Measurements from ENCODE around the gene FIGNL1.

Gene FIGNL1

DNA sequence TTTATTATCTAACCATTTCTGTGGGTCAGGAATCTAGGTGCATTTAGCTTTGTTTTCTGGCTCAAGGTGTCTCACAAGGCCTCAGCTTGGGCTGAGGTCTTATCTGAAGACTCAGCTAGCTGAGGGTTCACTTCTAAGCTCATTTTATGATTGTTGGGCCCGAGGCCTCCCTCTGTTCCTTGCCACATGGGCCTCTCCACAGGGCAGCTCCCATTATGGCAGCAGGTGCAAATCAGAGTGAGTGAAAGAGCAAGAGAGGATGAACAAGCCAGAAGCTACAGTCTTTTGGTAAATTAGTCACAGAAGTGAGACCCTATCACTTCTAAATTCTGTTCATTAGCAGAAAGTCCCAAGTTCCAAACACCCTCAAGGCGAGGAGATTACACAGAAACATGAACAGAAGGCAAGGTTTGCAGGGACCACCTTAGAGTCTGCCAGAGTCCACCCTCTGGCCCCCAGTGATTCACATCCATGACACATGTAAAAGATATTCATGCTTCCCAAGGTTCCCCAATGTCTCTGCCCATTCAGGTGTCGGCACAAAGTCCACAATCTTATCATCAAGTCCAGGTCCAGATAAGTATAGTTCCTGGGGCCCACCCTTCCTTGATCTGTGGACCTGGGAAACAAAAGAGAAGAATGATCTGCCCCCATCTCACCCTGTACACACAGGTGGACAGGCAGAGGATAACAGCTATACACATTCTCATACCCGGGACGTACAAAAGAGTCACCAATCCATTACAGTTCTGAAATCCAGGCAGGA, 23.7 kb downstream of the FIGNL1 start:
- no peak for DNase-seq

DNA sequence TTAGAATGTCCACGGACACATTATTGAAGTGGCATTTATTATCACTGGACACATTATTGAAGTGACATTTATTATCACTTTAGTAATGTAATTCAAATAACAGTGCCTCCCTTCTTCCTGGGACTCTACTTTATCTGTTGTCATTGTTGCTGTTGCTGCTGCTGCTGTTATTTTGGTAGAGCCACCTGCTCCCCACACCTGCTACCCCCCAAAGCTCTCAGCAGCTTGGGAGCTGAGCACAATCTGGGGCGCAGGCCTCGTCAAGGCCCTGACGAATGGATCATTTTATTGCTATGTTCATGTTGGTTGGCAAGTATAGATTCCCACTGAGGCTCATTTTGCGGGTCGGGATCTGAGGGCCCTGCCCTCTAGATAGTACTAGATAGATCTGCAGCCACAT, 24.8 kb downstream of the FIGNL1 start:
- no peak for DNase-seq

DNA sequence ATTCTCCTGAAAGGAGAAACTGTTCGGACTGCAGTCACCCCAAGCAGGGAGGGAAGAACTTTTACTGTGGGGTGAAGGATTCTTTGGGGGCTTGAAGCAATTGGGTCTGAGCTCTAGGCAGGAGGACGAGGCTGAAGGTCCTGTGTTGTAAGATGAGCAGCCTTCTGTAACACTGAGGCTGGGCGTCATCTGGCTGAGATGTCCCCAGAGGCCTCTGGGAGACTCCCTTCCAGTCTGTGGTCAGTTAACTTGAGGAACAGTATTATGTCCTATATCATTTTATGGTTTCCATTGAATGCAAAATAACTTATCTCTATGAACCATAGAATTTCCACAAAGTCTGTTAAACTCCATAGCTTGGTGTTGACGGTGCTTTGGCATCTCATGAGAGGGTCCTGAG, 26.3 kb downstream of the FIGNL1 start:
- DNase-seq, result no peak

DNA sequence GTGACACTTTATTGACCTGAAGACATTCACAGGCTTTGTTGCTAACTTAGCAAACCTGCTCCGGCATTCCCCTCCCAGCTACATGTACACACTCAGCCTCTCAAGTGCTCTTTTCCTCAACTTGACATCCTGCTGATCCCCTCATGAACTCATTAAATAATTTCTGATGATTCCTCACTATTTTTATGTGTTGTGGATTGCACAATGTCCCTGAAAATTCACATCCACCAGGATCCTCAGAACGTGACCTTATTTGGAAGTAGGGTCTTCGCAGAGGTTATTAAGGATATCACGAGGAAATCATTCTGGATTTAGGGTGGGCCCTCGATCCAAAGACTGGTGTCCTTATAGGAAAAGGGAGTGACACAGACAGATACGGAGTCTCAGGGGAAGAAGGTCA, 27.3 kb downstream of the FIGNL1 start:
- no peak for DNase-seq

DNA sequence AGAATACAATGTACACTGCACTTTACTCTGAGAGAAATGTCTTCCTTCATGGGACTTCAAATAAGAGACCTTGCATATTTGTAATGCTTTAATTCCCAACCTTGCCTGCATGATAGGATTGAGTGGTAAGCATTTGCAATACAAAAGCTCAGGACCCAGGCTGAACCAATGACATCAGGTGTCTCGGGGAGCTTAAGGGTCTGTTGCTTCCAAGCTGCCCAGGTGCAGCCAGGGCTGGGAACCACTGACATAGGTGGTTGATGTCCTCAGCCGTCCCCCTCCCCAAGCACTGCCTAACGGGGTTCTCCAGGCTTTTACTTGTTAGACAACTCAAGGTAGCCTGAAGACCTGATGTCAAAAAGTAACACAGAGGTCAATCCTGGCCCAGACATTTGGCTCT, 29.1 kb downstream of the FIGNL1 start:
- no peak for DNase-seq

DNA sequence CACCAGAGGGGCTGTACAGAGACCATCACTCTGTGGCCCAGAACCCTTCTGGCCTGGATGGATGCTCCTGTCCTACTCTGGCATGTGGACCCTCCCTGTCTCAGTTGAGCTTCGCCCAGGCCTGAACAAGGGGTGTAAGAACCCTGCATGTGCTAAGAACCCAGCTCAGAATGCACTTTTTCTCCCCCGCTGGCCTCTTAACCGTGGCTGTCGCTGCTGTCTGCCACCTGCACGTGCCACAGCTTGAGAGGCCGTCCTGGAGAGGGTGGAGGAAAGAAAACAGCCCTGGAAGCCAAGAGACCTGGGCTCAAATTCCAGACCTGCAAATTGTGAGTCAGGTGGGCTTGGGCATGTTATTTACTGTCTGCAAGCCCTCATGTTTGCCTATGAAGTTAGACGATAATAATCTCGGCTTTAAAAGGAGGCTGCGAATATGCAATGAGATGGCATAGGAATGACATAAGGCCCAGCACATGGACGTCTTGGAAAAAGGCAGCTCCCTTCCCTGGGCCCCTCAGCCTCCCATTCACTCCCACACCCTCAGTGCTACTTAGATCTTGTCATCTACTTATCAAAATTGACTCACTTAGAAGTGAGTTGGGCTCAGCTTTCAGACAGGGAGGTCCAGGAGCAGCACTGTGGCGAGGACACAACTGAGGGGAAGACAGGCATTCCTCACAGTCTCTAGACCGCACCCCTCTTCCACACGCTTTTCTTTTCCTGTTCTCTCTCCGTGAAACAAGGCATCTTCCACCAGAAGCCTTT, 31.4 kb downstream of the FIGNL1 start:
- DNase-seq, result no peak

DNA sequence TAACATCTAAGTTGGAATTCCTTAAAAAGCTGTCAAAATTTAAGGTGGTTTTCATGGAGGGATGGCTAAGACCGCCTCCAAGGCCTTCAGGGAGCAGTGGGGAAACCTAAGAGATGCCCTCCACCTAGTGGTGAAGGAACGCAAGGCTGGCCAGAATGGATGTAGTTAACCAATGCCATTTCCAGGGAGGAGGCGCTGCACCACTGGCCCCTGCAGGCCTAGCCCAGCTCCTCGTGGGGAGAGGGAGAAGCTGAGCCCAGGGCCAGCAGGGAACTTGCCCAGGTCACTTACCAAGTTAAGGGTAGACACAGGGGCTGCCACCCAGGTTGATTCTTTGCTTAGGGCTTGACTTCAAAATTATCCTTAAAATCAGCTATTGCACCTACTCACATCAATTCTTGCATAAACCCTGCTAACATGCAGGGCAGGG, 32.0 kb downstream of the FIGNL1 start:
- DNase-seq, result no peak

DNA sequence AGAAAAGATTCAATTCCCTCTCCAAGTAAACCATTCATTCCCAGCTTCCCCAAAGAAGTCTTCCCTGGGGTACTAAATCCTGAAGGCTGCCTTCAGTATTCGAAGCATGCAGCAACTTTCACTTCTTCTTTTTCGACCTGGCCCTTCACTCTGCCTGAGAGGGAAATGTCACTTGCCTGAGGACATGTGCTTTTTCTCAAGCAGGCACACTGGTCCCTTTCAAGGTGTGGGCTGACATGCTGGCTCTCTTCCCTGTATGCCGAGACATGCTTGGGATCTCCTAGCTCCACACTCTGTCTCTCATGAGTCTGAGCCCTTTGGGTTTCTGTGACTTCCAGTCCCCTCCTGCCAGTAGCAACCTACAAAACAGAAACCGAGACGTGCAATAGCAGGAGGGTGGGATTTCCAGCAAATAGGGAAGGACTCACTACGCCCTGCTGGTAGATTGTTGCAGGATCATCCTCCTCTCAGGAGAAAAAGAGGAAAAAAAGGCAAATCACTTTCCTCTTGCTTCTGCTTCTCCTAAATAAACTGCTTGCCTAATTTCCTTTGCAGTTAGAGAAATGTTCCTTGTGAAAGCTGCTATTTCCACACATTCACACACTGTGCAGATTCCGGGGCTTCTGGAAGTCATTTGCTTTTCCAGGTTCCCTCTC, 33.5 kb downstream of the FIGNL1 start:
- no peak for DNase-seq

DNA sequence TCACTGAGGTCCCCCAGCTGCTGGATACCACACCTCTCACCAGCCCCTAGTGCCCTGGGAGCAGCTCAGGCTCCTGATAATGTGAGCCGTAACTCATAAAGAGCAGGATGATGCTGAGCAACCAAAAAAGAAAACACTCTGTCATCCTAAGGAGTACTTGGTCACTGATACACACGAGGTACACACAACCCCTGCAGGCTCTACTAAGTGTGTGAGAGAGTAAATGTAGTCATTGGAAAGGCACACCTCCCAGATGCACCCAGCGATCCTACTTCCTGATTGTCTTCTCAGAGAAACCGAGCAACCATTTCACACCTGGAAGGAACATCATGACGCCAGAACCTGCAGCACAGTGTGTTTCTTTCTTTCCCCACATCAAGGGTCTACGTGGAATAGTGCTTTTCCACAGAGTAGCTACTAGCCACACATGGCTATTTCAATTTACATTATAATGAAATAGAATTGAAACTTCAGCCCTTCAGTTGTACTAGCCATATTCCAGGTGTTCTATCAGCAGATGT, 34.2 kb downstream of the FIGNL1 start:
- DNase-seq, result no peak

DNA sequence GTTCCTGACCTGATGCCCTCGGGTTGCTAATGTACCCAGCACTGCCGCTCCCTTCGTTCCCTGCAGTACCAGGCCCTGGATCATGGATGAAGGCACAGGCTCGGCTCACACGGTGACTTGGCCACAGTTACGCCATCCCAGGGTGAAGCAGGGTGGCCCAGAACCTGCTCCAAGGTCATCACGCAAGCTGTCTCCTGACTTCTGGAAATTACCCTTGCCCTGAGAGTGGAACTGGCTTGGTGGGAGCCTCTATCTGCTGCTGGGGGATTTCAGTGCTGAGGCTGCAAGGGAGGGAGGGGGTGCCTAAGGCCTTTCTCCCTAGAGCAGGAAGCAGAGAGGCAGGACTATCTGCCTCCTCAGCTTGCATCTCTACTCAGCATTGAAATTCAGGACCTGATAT, 36.6 kb downstream of the FIGNL1 start:
- no peak for DNase-seq

DNA sequence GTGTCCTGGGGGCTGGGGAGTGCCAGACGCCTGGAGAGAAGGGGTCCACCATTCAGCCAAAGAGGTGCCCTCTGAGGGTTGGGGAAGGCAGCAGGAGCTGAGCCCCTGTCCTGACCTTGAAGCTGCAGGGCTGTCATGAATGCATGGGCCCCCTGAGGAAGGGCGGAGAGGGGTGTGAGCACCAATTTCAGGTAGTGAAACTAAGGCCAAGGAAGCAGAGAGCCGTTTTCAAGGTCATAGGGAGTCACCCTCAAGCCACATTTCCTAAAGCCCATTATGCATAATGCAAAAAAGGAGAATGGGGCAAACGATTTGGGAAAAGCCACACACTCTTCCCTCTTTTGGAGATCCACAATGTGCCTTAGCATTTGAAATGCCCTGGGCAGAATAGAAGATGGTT, 37.2 kb downstream of the FIGNL1 start:
- no peak for DNase-seq

DNA sequence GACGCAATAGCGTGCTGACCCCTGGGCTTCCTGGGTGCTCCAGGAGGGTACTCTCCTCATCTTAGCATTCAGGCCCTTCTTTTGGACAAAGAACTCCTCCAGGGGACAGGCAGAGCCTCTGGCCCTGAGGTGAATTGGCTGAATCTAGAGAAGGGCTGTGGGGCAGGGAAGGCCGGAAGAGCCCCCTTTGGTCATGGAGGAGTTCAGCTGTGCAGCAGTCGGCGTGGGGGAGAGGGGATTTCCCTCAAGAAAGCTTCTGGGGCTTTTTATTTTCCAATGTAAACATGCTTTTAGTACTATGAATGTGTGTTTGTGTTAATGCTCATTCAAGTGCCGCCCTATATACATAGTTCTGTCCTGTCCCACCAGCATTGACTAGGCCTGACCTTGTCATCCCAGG, 38.8 kb downstream of the FIGNL1 start:
- no peak for DNase-seq

DNA sequence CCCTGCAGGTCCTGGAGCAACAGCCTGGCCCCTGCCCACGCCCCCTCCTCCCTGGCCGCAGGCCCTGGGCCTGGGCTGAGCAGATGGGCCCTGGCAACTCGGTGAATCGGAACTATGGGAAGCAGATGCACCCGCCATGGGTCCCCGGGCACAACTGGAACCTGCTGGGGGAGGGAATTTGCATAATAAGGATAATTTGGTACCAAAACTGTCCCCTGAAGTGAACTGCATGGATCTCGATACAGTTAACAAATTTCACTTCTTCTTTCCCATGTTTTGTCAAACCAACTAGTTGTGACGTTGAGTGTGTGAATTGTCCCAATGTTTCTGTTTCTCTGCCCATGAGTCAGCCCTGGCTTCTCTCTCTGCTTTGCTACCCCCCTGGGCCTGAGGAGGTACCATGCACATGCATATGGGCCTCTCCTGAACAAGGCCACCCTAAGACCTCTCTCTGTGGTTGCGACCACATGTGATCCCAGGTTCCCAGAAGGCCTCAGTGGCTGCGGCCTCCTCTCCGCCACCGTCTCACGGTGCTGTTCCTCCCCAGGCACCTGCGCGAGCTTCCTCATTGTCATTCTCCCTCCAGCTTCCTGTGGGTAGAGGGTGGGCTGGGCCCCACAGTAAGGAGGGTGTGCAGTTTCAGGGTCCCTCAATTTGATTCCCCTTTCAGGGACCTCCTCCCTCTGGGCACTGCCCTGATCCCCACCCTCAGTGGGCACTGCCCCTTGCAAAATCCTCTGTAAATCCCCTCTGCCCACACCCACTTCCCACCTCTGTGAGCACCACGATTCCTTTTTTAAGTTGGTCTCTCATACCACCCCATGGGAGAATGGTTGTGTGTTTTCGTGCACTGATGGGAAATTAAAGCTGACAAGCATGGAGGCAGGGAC, 40.0 kb downstream of the FIGNL1 start:
- DNase-seq, result no peak

DNA sequence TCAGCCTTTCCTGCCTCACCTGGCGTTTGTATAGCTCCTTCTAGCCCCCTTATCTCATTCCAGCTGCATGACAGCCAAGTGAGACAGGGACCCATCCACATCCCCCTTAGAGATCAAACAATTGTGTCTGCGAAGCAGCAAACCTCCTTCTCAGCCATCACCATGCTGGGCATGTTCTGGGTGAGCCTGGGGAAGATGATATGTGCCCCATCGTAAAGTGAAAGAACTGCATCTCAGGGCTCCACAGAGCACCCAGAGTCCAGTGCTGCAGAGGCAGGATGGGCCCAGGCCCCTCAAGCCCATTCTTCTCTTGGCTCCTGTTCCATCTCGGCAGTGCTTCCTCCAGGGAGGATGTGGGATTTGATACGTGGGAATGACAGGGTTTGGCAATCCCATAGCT, 43.2 kb downstream of the FIGNL1 start:
- no peak for DNase-seq

DNA sequence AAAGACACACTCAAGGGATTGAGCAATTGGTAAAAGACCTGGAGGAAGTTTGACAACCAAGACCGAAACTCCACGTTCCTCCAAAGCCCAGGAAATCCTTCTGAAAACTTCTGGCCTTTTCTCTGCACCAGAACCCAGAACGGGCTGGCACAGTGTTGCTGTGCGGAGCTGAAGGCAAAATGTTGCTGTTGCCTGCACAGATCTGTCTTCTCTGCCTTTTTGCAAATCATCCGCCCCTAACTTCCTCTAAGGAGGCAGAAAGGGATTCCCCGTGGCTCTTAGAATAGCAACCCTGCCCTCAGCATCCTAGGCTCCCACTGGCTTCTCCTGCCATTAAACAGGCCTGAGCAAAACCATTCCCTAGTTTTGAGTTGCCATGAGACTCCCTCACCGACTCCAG, 44.9 kb downstream of the FIGNL1 start:
- DNase-seq, result no peak

DNA sequence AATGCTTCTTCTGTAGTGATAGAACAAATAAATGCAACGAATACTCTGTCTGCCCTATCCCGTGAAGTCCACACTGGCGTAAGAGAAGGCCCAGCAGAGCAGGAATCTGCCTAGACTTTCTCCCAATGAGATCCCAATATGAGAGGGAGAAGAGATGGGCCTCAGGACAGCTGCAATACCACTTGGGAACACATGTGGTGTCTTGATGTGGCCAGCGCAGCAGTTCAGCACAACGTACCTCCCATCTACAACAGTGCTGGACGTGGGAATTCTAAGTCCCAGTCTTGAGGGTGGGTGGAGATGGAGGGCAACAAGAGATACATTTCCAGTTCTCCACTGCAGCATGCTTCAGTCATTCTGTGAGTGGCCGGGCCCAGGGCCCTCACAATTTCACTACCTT, 45.8 kb downstream of the FIGNL1 start:
- no peak for DNase-seq

DNA sequence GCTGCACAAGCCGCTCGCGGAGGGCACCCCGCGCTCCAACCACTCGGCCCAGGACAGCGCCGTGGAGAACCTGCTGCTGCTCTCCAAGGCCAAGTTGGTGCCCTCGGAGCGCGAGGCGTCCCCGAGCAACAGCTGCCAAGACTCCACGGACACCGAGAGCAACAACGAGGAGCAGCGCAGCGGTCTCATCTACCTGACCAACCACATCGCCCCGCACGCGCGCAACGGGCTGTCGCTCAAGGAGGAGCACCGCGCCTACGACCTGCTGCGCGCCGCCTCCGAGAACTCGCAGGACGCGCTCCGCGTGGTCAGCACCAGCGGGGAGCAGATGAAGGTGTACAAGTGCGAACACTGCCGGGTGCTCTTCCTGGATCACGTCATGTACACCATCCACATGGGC, 50.0 kb downstream of the FIGNL1 start:
- DNase-seq, result no peak

DNA sequence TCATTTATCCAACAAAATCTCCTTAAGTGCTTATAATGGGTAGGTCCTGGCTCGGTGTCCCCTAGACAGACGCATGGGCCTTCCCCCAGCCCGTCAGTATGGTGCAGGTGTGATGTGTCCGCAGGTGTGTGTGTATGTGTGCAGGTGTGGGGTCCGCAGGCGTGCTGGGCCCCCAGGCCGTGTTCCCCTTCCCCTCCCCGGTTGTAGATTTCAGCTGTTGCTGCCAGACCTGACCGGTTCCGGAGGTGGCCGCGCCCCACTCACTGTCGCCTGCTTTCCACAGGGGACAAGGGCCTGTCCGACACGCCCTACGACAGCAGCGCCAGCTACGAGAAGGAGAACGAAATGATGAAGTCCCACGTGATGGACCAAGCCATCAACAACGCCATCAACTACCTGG, 50.5 kb downstream of the FIGNL1 start:
- DNase-seq, result no peak

DNA sequence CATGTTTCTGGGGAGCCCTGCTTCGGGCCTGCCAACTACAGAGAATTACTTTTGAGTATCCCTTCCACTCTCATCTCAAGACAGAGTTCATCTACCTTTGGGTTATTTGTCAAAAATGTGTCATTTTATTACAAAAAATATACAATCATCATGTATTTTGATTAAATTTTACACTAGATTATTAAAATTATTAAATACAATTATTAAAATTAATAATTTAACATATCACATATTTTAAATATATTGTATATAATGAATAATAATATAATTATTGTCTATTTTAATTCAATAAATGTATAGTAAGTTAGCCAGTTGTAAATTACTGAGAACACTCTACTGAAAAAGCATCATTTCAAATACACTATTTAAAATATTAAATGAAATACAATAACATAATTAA, 50.9 kb downstream of the FIGNL1 start:
- DNase-seq, result no peak

DNA sequence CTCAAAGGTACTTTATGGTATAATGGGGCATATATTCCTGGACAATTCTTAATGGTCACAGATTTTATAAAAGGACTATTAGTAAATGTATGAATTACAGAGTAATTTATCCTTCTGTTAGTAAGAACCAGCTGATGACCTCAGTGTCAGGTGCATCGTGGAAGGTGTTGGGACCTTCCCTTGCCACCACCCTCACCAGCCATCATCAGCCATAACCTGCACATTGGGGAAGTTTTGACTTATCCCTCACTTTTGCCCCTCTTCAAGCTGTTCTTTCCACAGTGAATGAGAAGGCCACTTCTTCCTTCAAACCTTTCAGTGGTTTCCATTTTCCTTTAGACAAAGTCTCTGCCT, 52.2 kb downstream of the FIGNL1 start:
- no peak for DNase-seq

DNA sequence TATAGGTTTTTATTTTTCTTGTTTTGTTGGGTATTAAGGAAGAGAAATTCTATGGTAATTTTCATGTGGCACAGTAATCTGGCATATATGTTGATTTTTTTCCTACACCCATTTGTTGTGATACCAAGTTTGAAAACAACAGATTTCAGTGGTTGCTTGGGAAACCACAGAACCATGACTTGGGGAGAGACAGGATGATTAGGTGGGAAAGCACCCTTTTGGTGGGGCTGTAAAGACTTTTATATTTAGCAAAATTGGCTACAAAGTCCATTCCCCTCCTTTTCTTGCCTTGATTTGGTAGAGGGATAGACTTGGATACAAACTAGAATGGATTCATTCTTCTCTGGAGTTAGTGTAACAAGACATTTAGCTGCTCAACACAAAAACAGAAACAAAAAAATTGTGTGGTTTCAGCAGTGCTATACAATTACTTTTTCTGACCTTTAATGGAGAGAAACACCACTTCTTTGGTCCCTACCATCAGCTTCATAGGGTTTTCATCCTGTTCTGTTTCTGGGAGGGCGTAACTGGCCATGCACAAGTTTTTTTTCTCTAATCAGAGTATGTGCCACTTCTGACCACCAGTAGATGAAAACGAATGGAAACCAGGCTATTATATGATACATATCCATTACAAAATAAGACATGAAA, 52.7 kb downstream of the FIGNL1 start:
- no peak for DNase-seq

DNA sequence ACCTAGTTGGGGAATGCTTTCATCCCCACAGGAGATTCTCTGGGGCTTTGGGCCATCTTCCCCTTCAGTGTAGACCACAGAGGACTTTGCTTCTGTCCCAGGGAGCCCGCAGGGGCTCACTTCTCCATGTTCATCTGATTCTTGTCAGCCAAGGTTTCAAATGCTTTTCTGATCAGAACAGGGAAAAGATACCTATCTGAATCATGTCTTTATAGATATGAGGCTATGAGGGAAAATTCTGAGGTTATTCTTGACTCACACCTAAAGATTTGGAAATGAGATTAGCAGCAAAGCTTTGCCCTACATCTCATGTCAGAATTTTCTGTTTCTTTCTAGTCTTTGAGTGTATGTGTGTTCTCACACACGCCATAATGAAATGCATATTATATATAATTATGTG, 53.3 kb downstream of the FIGNL1 start:
- no peak for DNase-seq

Data from NCI-H1417 treated with DMSO at 0.1 percent for 48 hours (cell line).